GM19324 (cell line): ENCODE results near the gene BARX2.

ENCODE experiments used
- ATAC-seq: cut with Tn5 transposase; IDR thresholded peaks from one replicate; pipeline ENCODE4 v1.9.1; 2021; ENCODE audit warnings: mild to moderate bottlenecking, moderate library complexity; ENCODE audit not compliant: unreplicated experiment, low FRiP score

Gene BARX2

GRCh38 chr11:129428557-129428956, 52.9 kb downstream of the BARX2 start:
- no peak for ATAC-seq

- no peak for ATAC-seq
Measured at GRCh38 chr11:129434641-129435498, 59.2 kb downstream of the BARX2 start.

GRCh38 chr11:129435499-129436245, 60.0 kb downstream of the BARX2 start:
- ATAC-seq, result no peak

GRCh38 chr11:129436573-129436972, 60.9 kb downstream of the BARX2 start:
- no peak for ATAC-seq

- no peak for ATAC-seq
Measured at GRCh38 chr11:129440028-129440713, 64.5 kb downstream of the BARX2 start.

- no peak for ATAC-seq
Measured at GRCh38 chr11:129442171-129442570, 66.5 kb downstream of the BARX2 start.

GRCh38 chr11:129443276-129443675, 67.6 kb downstream of the BARX2 start:
- no peak for ATAC-seq

GRCh38 chr11:129444274-129444673, 68.6 kb downstream of the BARX2 start:
- ATAC-seq, result no peak

GRCh38 chr11:129445226-129445625, 69.6 kb downstream of the BARX2 start:
- no peak for ATAC-seq

GRCh38 chr11:129446572-129446971, 70.9 kb downstream of the BARX2 start:
- no peak for ATAC-seq

- no peak for ATAC-seq
Measured at GRCh38 chr11:129447654-129448239, 72.1 kb downstream of the BARX2 start.

GRCh38 chr11:129451524-129451923, 75.9 kb downstream of the BARX2 start:
- ATAC-seq, result no peak

- no peak for ATAC-seq
Measured at GRCh38 chr11:129453293-129453721, 77.7 kb downstream of the BARX2 start.

- no peak for ATAC-seq
Measured at GRCh38 chr11:129455101-129455500, 79.5 kb downstream of the BARX2 start.

GRCh38 chr11:129455756-129456655, 80.4 kb downstream of the BARX2 start:
- no peak for ATAC-seq

GRCh38 chr11:129457321-129457720, 81.7 kb downstream of the BARX2 start:
- no peak for ATAC-seq

- no peak for ATAC-seq
Measured at GRCh38 chr11:129458278-129458677, 82.6 kb downstream of the BARX2 start.

- ATAC-seq, result no peak
Measured at GRCh38 chr11:129458756-129459535, 83.3 kb downstream of the BARX2 start.

GRCh38 chr11:129460714-129461113, 85.1 kb downstream of the BARX2 start:
- ATAC-seq, result no peak
